Daoy (cell line): ENCODE results near the gene MSN. TPM values are rescaled to one million over a fixed set of nuclear protein-coding genes. Genes with fewer than 3 reads are reported as not detected.
"Not testable (repeated sequence)": the region's sequence is repeated elsewhere in the genome, so short reads cannot be mapped to it uniquely, and the experiment has no call there.

Experiments used
- DNase-seq: peaks from one replicate; pipeline ENCODE4 v3.0.0-alpha.2; 2015; ENCODE audit warnings: low read depth
- total RNA-seq: library from RNA; depleted of rRNA; stranded (reverse); fragments of >200 nt; shearing (Covaris generic); gene quantifications from 2 replicates; pipeline ENCODE4 v1.2.3, GENCODE V29; 2014

MSN gene
- total RNA-seq, 1 experiment from 2014 or later: 316 TPM

- no peak for DNase-seq
Observed at GRCh38 chrX:65718538-65718937, 51.1 kb downstream of the MSN start.

DNA sequence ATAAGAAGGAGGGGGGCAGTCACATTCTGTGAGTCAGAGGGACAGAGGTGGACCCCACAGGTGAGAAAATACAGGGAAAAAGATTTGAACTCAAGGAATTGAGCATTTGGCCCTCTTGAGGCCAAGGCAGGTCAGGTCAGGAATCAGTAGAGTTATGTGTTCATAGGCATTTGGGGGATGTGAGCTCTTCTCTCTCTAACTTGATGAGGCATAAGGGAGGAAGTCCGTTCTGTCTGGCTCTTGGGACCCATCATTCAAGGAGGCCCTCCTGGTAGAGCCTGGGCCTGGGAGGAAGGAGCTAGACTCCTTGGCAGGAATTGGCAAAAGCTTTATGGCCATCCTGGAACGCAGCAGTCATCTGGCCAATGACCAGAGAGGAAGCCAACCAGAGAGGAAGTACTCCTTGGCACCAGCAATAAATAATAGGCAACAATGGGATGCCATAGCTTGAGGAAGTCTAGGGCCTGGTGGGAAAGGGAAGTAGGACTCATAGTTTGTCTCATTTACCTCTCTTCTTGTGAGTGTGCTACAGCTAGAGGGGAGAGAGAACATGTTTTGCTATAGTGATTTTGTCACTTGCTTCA, 53.0 kb downstream of the MSN start:
- no peak for DNase-seq

DNA sequence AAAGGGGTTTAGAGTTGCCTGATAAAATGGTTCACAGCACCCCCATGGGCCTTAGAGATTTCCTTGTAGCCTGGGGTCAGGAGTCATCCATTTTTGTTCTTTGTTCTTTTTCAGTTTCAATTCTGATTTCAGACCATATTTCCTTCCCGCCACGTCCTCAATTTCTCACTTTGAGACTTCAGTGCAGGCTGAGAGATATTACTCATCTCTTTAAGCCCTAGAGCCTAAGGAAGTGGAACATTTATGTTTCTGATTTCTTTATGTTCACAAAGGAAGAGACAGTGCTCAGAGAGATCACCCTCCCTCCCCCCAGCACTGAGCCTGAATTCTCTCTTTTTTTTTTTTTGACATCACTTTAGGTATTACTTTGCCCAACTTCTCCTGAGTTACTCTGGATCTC, 56.3 kb downstream of the MSN start:
- DNase-seq: no peak

GRCh38 chrX:65726715-65727114, 59.3 kb downstream of the MSN start:
- DNase-seq: no peak

DNA sequence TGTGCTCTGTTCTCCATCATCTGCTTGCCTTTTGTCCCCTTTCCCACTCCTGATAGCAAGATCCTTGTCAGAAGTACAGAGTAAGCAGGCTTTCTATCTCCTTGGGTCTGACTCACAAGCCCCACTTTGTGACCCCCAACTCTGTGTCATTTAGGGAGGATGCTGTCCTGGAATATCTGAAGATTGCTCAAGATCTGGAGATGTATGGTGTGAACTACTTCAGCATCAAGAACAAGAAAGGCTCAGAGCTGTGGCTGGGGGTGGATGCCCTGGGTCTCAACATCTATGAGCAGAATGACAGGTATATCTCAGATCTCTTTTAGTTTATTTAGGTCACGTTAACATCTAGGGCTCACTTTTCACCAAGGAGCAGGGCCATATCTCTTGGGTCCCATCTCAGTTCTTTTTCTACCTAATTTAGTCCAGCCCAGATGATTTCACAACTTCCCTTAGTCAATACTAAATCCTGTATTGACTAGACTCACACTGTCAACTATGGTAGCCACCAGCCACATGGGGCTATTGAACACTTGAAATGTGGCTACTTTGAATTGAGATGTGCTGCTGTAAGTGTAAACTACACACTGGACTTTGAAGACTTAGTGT, 64.3 kb downstream of the MSN start:
- no peak for DNase-seq

- DNase-seq: no peak
Observed at GRCh38 chrX:65740909-65741308, 73.5 kb downstream of the MSN start.

- DNase-seq: no peak
Observed at GRCh38 chrX:65741823-65742222, 74.4 kb downstream of the MSN start.

- DNase-seq: no peak
Observed at GRCh38 chrX:65744965-65745364, 77.5 kb downstream of the MSN start.

DNA sequence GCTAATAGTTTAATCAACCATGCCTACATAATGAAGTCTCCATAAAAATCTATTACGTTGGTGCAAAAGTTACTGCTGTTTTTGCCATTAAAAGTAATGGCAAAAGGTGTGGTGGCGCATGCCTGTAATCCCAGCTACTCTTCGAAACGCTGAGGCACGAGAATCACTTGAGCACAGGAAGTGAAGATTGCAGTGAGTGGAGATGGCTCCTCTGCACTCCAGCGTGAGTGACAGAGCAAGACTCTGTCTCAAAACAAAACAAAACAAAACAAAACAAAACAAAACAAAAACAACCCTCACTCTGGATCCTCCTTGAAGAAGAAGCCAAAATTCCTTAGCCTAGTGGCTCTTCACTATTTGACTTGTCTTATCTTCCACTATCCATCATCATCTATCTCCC, 78.0 kb downstream of the MSN start:
- DNase-seq: no peak

DNA sequence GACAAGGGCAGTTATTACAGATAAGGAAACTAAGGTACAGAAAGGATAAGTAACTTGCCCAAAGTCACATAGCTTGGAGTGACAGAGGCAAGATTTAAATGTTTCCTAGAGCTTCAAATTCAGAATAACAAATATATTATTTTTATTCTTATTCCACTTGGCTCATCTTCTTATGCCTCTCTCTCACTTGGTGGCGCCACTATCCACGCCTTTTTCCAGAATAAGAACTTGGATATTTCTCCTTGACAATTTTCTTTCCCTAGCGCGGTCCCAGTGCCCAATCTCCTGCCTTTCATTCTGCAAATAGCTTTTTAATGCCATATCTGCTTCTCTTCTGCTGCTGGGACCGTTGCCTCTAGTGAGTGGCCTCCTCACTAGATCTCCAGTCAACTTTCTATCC, 78.5 kb downstream of the MSN start:
- DNase-seq: no peak

- DNase-seq: no peak
Observed at GRCh38 chrX:65750674-65751469, 83.4 kb downstream of the MSN start.

DNA sequence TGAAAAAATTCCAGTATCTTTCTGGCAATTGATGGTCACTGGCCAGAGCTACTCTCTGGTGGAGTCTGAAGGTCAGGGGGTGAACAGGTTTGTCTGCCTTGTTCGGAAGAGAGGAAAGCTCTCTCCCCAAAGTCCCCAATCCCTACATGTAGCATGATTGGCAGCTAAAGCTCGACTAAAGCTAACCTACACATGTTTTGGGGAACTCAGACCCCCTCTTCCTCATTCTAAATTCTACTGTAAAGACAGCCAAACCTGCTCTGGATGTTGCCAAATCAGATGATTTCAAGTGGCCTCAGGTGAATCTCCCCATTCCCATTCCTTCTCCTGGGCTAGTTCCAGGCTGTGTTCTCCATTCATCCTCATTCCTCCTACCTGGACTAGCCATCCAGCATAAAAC, 84.1 kb downstream of the MSN start:
- no peak for DNase-seq

DNA sequence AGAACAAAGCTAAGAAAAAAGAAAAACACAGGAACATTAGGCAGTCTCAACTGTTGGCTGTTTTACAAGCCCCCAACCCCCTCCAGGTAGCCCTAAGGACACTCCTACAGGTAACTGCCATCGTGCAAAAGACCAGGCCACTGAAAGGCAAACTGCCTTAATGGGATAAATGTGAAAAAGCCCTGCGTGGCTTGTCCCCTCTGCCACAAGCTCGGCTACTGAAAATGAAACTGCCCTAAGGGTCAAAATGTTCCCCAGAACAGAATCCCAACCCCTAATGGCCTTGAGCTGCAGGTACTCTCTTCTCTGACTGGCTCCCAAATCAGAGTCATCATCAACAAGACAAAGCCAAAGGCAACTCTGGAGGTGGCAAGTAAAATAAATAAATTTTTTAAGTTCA, 84.8 kb downstream of the MSN start:
- DNase-seq: no peak

GRCh38 chrX:65755786-65756185, 88.3 kb downstream of the MSN start:
- DNase-seq: no peak

DNA sequence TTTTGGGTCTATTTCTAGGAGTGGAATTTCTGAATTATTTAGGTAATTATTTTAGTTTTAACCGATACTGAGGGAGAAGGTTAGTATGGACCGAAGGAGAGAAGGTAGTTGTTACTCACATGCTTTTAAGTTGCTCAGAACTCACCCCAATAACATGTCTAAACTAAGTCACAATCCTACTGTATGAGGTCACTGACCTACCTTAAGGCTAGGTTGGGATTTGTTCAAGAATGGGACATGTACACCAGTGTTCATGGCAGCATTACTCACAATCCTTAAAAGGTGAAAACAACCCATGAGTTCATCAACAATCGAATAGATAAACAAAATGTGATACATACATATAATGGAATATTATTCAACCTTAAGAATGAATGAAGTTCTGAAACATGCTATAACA, 90.5 kb downstream of the MSN start:
- no peak for DNase-seq

- DNase-seq: no peak
Observed at GRCh38 chrX:65758505-65758904, 91.1 kb downstream of the MSN start.

GRCh38 chrX:65759525-65759924, 92.1 kb downstream of the MSN start:
- DNase-seq: not testable (repeated sequence)

GRCh38 chrX:65769564-65770292, 102.3 kb downstream of the MSN start:
- no peak for DNase-seq

DNA sequence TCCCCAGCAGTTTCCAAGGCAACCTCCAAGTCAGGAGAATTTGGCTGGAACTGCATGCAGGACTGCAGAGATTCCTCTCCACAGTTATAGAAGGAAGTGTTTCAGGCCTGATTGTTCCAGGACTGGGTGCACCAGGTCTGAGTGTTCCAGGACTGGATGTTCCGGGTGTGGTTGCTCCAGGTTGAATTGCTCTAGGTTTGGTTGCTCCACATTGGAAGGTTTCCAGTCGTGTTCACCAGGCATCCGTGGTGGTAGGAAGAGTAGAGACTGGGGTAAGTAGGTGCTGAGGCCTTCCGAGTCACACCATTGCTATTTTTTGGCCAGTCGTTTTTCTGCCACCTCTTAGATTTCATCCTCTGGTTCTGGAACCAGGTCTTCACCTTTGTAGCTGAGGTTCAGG, 105.4 kb downstream of the MSN start:
- DNase-seq: no peak

DNA sequence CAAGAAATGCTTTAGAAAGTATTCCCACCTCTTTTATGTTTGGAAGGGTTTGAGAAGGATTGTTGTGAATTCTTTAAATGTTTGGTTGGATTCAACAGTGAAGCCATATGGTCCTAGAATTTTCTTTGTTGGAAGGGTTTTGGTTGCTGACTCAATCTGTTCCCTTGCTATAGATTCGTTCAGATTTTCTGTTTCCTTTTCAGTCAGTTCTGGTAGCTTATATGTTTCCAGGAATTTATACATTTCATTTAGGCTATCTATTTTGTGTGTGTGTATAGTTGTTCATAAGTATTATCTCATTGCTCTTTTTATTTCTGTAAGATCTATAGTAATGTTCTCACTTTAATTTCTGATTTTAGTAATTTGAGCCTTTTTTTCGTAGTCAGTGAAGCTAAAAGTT, 114.4 kb downstream of the MSN start:
- no peak for DNase-seq

- DNase-seq: no peak
Observed at GRCh38 chrX:65783746-65784145, 116.3 kb downstream of the MSN start.
